LNCaP clone FGC (cell line): ENCODE data around the gene DCST1.

Experiments
- DNase-seq: peaks from one replicate; pipeline ENCODE4 v3.0.0-alpha.2; 2011; ENCODE audit warnings: low read depth
- H3K4me3 ChIP-seq: 2 replicates; pipeline ENCODE4 v1.5.1; 2011; ENCODE audit warnings: mild to moderate bottlenecking, low read depth, low read length, control low read depth
- TF ChIP-seq, protein P1 (sequence below): IDR thresholded peaks from 2 replicates; pipeline ENCODE4 v1.5.1; 2012; ENCODE audit warnings: mild to moderate bottlenecking; ENCODE audit not compliant: control insufficient read depth, insufficient read depth; ENCODE audit errors: extremely low read depth

DCST1 gene

DNA sequence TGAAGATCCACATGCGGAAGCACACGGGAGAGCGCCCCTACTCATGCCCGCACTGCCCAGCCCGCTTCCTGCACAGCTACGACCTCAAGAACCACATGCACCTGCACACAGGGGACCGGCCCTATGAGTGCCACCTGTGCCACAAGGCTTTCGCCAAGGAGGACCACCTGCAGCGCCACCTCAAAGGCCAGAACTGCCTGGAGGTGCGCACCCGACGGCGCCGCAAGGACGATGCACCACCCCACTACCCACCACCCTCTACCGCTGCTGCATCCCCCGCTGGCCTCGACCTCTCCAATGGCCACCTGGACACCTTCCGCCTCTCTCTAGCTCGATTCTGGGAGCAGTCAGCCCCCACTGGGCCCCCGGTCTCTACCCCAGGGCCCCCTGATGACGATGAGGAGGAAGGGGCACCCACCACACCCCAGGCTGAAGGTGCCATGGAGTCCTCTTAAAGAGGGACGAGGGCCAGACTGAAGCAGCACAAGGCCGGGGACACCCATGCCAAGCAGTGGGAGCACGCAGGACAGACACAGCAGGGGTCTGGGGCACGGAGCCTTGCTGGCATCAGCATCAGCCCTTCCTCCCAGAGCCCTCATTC is 17.3 kb upstream of the DCST1 start:
- DNase-seq: no peak
- TF ChIP-seq, protein P1, sequence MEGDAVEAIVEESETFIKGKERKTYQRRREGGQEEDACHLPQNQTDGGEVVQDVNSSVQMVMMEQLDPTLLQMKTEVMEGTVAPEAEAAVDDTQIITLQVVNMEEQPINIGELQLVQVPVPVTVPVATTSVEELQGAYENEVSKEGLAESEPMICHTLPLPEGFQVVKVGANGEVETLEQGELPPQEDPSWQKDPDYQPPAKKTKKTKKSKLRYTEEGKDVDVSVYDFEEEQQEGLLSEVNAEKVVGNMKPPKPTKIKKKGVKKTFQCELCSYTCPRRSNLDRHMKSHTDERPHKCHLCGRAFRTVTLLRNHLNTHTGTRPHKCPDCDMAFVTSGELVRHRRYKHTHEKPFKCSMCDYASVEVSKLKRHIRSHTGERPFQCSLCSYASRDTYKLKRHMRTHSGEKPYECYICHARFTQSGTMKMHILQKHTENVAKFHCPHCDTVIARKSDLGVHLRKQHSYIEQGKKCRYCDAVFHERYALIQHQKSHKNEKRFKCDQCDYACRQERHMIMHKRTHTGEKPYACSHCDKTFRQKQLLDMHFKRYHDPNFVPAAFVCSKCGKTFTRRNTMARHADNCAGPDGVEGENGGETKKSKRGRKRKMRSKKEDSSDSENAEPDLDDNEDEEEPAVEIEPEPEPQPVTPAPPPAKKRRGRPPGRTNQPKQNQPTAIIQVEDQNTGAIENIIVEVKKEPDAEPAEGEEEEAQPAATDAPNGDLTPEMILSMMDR: no peak
- no peak overlapping the region for H3K4me3 ChIP-seq

DNA sequence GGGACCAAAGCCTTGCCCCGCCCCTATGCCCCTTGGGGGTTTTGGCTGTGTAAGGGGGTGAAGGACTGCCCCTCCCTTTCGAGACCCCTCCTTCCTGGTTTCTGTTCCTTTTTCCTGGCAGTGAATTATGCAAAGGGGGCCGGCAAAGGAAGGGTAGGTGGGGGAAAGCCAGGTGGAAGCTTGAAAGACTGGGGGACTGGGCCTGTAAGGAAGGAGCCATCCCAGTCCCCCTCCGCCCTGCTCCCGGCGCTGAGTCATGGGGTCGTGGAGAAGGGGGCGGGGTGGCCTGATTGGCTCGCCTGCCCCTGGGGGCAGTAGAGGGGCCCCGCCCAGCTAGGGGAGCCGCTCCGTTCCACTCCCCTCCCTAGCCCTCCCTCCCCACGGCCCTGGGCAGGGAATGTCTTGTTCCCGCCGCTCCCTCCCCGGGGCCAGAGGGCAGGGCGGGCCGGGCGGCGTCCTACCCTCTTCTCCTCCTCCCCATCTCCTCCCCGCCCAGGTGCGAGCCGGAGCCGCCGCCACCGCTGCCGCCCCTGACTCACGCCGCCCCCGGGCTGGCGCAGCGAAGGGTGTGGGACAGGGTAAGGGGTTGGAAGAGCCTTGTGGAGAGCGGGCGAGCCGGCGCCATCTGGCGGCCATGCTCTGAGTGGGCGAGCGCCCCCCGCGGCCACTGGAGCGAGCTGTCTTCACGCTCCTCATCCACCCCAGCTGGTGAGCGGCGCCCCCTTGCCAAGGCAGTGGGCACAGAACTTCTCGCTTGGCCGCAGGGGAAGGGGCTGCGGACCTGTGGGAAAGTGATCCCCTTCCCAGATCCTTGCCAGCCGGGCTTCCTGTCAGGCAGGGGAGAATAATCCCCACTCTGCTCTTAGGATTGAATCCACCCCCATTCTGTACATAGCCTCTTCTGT is 16.3 kb upstream of the DCST1 start:
- H3K4me3 ChIP-seq: no peak overlapping the region
- TF ChIP-seq, protein P1: peak; percentile 16; the same call in 1 of the 2 replicates
- no peak for DNase-seq

DNA sequence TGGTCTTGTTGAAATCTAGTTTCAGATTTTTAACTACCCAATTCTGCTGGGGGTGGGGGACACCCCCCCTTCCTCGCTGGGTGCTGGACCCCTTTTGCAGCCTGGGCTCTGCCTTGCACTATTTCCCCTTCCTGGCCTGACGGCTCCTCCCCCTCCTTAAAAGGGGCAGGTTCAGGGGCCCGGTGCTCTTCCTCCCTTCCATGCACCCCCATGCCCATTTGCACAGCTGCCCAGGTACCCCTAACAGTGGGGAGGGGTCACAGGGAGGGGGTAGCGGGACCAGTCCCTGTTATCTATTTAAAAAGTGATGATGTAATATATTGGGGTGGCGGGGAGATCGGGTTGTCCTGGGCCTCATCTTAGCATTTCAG is 15.7 kb upstream of the DCST1 start:
- TF ChIP-seq, protein P1: no peak
- H3K4me3 ChIP-seq: no peak overlapping the region
- no peak for DNase-seq

DNA sequence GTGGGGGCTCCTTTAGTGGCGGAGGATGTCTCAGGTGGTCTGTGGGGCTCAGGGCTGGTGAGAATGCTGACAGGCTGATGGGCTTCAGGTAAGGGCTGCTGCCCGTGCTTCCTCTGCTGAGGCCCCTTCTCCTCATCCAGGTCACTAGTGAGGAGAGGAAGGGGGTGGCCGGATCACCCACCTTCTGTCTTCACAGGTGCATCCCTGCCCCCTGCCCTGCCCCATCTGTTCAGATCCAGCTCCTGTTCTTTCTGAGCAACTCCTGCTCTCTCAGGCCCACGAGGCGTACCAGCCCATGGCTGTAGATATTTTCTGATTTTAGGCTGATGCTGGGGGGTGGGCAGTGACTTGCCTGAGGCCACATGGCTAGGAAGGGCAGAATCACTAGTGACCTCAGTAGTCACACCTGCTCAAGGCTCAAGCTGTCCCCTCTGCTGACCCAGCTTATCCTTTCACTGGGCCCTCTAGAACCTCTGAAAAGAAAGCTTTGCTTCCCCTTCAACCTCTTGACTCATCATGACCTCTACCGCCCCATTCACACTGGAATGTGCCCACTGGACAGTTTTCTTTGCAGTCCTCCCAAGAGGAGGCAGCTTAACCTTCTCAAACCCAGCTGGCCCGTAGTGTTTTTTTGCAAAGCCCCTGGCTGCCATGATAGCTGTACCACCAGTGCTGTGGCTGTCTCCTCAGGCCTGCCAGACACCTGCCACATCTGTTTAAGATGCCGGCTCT is 14.8 kb upstream of the DCST1 start:
- H3K4me3 ChIP-seq: no peak overlapping the region
- TF ChIP-seq, protein P1: no peak
- DNase-seq: no peak

DNA sequence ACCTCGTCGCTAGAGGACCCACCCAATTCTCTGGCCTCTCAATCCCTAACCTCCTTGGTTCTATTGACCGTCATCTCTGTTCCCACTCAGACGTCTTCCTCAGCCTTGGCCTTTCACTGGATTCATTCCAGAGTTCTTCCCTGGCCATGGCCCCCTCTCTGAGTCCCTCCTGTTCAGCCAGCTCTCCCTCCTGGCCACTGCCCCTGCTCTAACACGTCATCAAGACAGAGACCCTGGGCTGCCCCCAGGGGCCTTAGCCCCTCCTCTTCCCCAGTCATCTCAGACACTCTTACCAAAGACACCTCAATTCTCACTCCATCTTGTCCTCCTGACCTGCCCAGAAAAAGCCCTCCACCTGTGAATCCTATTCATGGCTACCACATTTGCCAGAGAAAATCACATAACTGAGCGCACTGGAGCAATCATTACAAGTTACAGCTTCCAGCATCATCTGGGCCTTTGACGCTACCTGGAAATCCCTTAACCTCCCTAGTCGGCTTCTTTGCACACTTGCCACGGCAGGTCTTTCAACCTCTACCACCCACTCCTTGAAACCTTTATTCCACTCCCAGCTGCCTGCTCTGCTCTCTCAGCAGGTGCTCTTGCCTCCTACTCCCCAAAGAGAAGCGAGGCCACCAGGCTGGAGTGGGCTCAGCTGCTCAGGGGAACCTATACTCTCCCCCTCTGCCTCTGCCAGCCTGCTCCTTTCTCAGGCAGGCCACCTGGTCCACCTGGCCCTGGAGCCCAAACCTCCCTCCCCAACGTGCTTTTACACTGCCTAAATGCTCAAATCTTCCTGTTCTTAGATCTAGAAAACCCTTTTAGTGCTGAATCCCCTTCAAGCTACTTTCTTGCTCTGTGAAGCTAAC is 14.0 kb upstream of the DCST1 start:
- H3K4me3 ChIP-seq: no peak overlapping the region
- no peak for DNase-seq

More for the DNA sequence above, 14.0 kb upstream of the DCST1 start:
- TF ChIP-seq, protein P1: no peak
